ENCODE measurements around the gene CASQ2.
A peak's percentile ranks its signal among the peaks of the same experiment; 100 is the strongest.

- TF ChIP-seq CTCF (IDR thresholded peaks at IDR 0.05) (peak; percentile 41 to 79 (median 65)), POLR2A (IDR thresholded peaks at IDR 0.05) (no peak)
Measured at GRCh38 chr1:115807723-115808122, 39.2 kb upstream of the CASQ2 start.

Data from body of pancreas (tissue), 4 donors.